Islet precursor cell (in vitro differentiated cells): ENCODE data around the gene IGFN1.
"Not testable (repeated sequence)": the region's sequence is repeated elsewhere in the genome, so short reads cannot be mapped to it uniquely, and the experiment has no call there.

Source experiments
- DNase-seq: peaks from one replicate; pipeline ENCODE4 v3.0.0-alpha.2; 2018

The IGFN1 gene

GRCh38 chr1:201219481-201220387, 29.1 kb downstream of the IGFN1 start:
- DNase-seq, result no peak

GRCh38 chr1:201220388-201220715, 29.7 kb downstream of the IGFN1 start:
- peak; percentile 26 for DNase-seq

DNA sequence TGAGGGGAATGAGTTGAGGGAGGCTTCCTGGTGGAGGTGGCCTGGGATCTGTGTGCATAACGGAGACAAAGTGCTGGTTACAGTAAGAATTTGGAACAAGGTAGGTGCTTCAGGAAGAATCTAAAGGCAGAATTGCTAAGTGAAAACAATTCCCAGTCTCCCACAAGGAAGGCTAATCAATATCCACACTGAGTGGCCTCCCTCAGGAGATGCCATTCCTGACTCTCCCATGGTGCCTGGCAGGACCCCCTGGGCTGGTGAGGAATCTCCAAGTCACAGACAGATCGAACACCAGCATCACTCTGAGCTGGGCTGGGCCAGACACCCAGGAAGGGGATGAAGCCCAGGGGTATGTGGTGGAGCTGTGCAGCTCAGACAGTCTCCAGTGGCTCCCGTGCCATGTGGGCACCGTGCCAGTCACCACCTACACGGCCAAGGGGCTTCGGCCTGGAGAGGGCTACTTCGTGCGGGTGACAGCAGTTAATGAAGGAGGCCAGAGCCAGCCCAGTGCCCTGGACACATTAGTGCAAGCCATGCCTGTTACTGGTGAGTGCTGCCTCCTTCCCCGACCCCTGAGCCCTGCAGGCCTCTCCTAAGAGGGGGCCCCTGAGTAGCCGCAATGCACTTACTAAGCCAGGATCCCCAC, 30.7 kb downstream of the IGFN1 start:
- DNase-seq, result peak; percentile 49

GRCh38 chr1:201222125-201222524, 31.5 kb downstream of the IGFN1 start:
- DNase-seq, result peak; percentile 32

GRCh38 chr1:201223852-201224665, 33.4 kb downstream of the IGFN1 start:
- peak; percentile 29 for DNase-seq

DNA sequence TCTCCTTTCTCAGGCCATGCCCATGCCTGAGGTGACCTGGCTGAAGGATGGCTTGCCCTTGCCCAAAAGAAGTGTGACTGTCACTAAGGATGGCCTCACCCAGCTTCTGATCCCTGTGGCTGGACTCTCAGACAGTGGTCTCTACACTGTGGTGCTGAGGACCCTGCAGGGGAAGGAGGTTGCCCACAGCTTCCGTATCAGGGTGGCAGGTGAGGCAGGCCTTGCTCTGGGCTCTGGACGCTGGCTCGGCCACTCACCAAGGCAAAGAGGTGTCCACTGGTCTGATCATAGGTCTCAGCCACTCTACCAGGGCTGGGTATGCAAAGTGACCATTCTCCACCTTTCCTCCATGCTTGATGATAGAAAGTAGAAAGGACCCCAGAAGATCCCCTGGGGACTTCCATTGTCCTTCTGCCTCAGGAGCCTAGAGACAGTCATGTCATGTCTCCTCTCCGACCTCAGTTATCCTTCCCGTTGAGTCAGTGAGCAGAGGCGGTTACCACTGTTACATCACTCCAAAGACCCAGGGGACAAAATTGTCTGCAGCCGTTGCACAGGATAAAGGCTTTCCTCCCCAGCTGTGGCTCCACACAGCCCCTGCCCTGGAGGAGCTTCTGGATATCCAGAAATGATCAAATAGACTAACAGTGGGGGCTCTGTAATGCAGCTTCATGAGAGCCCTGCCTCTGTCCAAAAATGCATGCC, 34.2 kb downstream of the IGFN1 start:
- DNase-seq, result peak; percentile 42

DNA sequence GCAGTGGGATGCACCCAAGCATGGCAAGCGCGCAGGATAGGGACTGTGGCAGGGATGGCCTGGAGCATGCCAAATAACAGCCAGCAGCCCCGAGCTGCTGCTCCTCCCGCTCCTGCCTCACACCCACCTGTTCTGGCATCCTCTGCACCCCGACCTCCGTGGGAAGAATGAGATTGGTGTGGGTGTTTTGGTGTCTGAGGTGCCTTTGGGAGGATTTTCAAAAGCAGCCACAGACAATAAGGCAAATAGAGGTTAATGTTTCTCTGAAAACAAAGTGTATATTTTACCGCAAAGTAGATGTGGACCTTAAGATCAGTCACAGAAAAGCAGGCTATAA, 35.5 kb downstream of the IGFN1 start:
- no peak for DNase-seq

DNA sequence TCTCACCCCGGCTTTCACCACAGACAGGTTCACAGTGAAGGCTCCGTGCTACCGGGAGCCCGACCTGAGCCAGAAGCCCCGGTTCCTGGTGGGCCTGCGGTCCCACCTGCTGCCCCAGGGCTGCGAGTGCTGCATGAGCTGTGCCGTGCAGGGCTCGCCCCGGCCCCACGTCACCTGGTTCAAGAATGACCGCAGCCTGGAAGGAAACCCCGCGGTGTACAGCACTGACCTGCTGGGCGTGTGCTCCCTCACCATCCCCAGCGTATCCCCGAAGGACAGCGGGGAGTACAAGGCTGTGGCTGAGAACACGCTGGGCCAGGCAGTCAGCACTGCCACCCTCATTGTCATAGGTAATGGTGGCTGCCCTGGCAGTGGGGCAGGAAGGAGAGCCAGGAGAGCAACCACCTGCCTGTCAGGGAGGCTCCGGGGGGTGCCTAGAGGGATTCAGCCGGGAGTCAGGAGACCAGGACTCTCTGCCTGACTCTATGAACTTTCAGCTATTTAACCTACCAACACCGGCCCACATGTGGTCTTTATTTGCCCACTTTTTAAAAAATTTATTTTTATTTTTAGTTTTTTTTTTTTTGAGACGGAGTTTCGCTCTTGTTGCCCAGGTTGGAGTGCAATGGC, 36.4 kb downstream of the IGFN1 start:
- peak; percentile 40 for DNase-seq

- peak; percentile 41 for DNase-seq
Observed at GRCh38 chr1:201228011-201228983, 37.7 kb downstream of the IGFN1 start.

DNA sequence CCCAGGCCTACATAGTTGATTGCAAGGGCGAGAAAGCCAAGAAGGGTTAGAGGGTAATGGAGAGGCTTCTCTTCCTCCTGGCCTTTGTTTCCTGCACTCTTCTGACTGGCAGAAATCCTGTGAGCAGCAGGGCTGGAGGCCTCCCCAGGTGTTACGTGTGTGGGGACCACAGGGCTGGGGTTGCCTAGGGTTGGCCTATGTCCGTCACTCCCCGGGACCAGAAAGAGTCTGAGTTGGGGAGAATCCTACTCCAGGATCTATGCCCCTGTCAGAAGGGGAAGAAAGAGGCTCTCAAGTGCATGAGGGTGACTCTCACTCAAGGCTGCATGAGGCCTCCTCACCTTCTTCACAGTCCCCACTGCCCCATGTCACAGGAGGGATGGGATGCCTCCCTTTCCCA, 38.5 kb downstream of the IGFN1 start:
- peak; percentile 33 for DNase-seq

DNA sequence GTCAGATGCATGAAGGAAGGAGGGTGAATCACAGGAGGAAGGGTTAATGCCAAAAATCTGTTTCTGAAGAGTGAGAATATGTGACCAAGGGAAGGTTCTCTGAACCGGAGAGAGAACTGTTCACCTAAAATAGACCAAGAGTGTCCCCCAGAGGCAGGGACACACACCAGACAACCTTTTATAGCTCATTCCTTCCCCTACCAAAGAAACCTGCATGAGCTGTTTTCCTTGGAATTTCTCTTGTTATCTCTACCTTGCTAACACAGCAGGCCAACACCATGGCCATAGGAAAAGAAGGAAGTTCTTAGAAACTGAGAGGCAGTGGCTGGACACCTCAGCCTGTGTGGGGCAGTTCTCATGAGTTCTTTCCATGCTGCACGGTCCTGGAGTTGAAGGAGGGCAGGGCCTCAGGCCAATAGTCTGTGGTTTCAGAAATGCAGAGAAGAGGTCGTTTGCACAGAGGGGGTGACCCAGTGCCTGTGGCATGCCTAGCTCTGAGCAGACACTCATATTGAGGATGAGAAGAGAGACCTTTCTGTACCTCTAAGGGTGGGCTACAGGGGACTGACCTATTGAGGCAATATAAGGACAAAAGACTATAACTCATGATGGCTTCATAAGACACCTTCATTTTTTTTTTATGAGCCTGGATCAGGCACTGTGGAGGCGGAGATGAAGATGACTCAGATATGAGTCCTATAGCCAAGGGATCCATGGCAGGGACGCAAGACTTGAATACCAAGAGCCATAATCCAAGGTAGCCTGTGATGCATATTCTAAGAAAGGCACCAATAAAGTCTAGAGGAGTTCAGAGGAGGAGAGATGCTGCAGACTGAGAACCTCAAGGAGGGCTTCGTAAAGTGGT, 39.4 kb downstream of the IGFN1 start:
- peak; percentile 77 for DNase-seq

- peak; percentile 24 for DNase-seq
Observed at GRCh38 chr1:201230676-201231075, 40.1 kb downstream of the IGFN1 start.

DNA sequence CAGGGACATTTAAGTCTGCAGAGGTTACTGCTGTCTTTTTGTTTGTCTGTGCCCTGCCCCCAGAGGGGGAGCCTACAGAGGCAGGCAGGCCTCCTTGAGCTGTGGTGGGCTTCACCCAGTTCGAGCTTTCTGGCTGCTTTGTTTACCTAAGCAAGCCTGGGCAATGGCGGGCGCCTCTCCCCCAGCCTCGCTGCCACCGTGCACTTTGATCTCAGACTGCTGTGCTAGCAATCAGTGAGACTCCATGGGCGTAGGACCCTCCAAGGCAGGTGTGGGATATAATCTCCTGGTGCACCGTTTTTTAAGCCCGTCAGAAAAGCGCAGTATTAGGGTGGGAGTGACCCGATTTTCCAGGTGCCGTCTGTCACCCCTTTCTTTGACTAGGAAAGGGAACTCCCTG, 49.0 kb downstream of the IGFN1 start:
- DNase-seq, result not testable (repeated sequence)

- no peak for DNase-seq
Observed at GRCh38 chr1:201240171-201240570, 49.5 kb downstream of the IGFN1 start.

DNA sequence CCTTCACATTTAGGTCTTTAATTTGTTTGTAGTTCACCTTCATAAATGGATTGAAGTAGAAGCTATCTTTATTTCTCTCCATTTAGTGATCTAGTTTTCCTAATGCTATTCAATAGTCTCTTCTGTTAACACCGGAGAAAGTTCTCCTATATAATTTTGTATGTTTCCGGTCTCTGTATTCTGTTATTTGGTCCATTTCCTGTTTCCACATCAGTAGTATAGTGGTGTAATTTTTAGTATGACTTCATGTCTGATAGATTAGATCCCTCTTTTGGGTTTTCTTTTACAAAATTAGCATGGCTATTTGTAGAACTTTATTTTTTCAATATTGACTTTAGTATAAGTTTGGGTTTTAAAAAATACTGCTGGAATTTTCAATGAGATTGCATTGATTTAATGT, 51.1 kb downstream of the IGFN1 start:
- DNase-seq, result no peak

- no peak for DNase-seq
Observed at GRCh38 chr1:201245082-201245481, 54.5 kb downstream of the IGFN1 start.

DNA sequence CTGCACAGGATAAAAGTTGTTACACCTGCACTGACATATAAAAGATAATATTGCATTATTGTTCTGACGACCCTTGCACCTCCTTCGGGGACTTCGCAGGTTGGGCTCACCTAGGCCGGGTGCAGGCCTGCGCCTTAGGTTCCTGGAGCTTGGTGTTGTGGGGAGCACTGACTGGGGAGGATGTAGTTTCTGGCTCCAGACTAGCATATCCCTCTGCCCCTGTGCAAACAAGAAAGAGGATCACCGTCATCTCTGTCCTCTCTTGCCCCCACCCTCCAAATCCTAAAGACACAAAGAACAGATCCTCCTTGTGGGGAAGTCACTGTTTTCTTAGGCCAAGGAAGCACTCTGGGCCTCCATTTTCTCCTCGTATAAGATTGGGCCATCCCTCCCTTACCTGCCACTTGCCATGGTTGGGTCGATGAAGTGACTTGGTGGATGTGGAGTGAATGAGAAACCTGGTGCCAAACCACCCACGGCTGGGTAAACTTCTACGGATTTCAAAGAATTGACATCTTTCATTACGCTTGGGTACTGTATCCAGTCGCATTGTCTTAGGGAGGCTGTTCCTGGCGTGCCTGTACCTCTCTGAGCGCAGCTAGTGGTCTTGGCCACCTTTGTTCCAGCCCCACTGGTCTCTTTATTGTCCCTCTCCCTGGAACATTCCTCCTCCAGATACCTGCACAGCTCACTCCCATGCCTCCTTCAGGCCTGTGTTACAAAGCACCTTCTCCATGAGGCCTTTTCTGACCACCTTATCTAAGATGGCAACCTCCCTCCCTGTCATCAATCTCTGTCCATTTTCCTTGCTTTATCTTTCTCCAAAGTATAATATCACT, 58.3 kb downstream of the IGFN1 start:
- DNase-seq, result peak; percentile 46

GRCh38 chr1:201250326-201251011, 59.8 kb downstream of the IGFN1 start:
- DNase-seq, result peak; percentile 51

DNA sequence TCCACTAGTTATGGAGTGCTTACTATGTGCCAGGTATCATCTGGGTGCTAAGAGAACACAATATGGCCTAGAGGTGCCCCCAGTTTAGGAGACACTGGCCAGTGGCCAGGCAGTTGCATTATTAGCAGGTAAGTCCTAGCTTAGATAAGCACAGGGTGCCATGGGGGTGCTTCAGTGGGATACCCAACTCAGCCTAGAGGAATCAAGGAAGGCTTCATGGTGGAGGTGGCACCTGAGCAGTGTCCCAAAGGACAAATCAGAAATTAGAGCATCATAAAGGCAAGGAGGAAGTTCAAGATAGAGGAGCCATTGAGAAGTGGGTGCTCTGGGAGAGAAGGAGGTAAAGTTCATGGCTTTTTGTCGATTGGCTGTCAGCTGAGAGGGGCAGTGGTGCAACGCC, 60.8 kb downstream of the IGFN1 start:
- DNase-seq, result no peak
